ENCODE results near the gene EFCAB12. TPM values are rescaled to one million over a fixed set of nuclear protein-coding genes. Genes with fewer than 3 reads are reported as not detected.

The EFCAB12 gene
- total and polyA plus RNA-seq, 2 donors (not counting 3 experiments of a cell fraction or from before 2014, with no cell fraction given): 0.15 to 0.49 TPM

DNA sequence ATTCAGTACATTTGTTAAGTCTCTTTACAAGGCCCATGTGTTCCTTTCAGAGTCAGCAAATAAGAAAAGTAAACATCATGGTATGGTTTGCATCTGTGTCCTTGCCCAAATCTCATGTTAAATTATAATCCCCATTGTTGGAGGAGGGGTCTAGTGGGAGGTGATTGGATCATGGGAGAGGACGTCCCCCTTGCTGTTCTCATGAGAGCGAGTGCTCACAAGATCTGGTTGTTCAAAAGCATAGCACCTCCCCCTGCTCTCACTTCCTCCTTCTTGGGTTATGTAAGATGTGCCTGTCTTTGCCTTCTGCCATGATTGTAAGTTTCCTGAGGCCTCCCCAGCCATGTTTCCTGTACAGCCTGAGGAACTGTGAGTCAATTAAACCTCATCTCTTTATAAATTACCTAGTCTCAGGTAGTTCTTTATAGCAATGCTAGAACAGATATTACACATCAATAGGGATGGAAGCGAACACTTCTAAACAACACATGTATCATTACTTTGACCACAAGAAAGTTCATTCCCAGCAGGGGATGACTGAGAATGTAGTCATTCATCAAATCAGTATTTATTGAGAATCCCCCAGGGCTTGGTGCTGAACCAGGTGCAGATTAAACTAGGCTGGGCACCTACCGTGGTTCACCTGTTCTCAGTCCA lies 4.1 kb downstream of the EFCAB12 start:
- DNase-seq (ENCODE audit: low read depth, low spot score): no peak
- Histone ChIP-seq H3K27me3 (ENCODE audit: control insufficient read depth in 2 of 2, insufficient read depth in 2 of 2, low read length in 2 of 2) (peaks cover 0 to 4% of the 10 kb centered on the region in 2 experiments), H3K4me1 (ENCODE audit: control insufficient read depth, extremely low read depth, insufficient read depth, low read length) (peaks cover 6% of the 10 kb centered on the region), H4K20me1 (replicated peaks; ENCODE audit: control insufficient read depth, extremely low read depth, insufficient read depth, low read length) (no peaks in the 10 kb centered on the region), H3K9ac (replicated peaks; ENCODE audit: extremely low read depth, insufficient read depth, low read length) (no peak overlapping the region), H3K36me3 (ENCODE audit: control insufficient read depth in 2 of 2, extremely low read depth in 1 of 2, insufficient read depth in 2 of 2, low read length in 2 of 2) (no peaks in the 10 kb centered on the region), H3K9me3 (replicated peaks; ENCODE audit: control insufficient read depth, insufficient read depth, low read length) (no peaks in the 10 kb centered on the region), H3K4me2 (ENCODE audit: insufficient read depth, low read length) (no peak overlapping the region), H2AFZ (ENCODE audit: low read depth, low read length) (no peak overlapping the region), H3K9me1 (replicated peaks; ENCODE audit: control insufficient read depth, extremely low read depth, insufficient read depth, low read length) (no peaks in the 10 kb centered on the region), H3K4me3 (replicated peaks in 1 of 3; ENCODE audit: insufficient read depth in 1 of 3, low read depth in 1 of 3, low read length in 3 of 3) (no peak overlapping the region), H3K27ac (ENCODE audit: insufficient read depth, low read depth, low read length) (no peak overlapping the region), H3K79me2 (ENCODE audit: control insufficient read depth, insufficient read depth, low read length) (no peaks in the 10 kb centered on the region)
- intact Hi-C loops (cut with micrococcal nuclease) (no loop called here), dilution Hi-C loops (cut with MboI; ENCODE audit: extremely low pct_ligation_motif_present, low sequenced_read_pairs) (no loop called here)
- ChIA-PET CTCF (interaction anchor here (1.7 kb wide), 1 partner anchor 11 kb away, joined by 6 read pairs; no protein-coding TSS in a partner anchor), POLR2A (no interaction called here)
- TF ChIP-seq FOS (IDR thresholded peaks at IDR 0.05; ENCODE audit: borderline replicate concordance, insufficient read depth, low read length): no peak
- TF ChIP-seq POLR2A (IDR thresholded peaks at IDR 0.05; ENCODE audit: low read depth, low read length): no peak
- TF ChIP-seq POLR2AphosphoS5 (IDR thresholded peaks at IDR 0.05; ENCODE audit: insufficient read depth, low read depth, low read length): no peak
- no peak for TF ChIP-seq MYC (IDR thresholded peaks at IDR 0.05; ENCODE audit: low read depth, low read length)
- no peak for TF ChIP-seq EZH2 (IDR thresholded peaks at IDR 0.05; ENCODE audit: borderline replicate concordance, low read depth, low read length, severe bottlenecking)
- no peak for TF ChIP-seq GATA2 (IDR thresholded peaks at IDR 0.05; ENCODE audit: insufficient read depth, insufficient read length, low read depth, low read length)
- no peak for TF ChIP-seq JUN (IDR thresholded peaks at IDR 0.05; ENCODE audit: borderline replicate concordance, insufficient read depth, insufficient read length, low read depth)
- TF ChIP-seq, protein P1, sequence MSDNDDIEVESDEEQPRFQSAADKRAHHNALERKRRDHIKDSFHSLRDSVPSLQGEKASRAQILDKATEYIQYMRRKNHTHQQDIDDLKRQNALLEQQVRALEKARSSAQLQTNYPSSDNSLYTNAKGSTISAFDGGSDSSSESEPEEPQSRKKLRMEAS (IDR thresholded peaks at IDR 0.05; ENCODE audit: insufficient read depth, insufficient read length): no peak
- no TSS peak for BruUV-seq (replicated peaks)
- no peak for FAIRE-seq

Measured in endothelial cell of umbilical vein (primary cell).